ENCODE results near the gene PROM1.

DNA sequence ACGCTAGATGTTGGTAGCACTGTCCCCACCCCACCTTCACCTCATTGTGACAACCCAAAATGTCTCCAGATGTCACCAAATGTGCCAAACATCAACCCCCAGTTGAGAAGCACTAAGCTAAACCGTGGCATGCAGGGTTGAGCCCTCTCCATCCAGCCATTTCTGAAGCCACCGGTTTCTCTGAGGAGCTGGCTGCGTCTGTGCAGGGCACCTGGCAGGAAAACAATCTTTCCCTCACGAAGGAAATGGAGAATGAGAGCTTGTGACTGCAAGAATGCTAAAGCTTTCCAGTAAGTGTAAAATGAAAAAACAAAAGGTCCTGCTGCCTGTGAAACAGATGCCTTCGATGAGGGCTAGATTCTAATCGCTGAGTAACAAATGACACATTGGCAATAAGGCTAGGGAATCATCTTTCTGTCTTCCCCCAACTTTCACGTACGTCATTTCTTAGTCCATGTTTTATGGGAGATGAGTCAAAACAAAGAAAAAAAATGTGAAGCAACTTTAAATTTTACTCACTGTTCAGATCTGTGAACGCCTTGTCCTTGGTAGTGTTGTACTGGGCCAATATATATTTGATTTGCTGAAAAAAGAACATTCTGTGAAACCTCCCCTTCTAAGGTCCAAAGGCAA, 59.9 kb downstream of the PROM1 start:
- TF ChIP-seq CTCF (conservative IDR thresholded peaks at IDR 0.05; ENCODE audit: low read depth, low read length) (no peak), MXI1 (IDR thresholded peaks at IDR 0.05; ENCODE audit: borderline replicate concordance, low read depth, low read length) (no peak), CHD1 (IDR thresholded peaks at IDR 0.05; ENCODE audit: low read depth, low read length) (no peak), POLR2A (IDR thresholded peaks at IDR 0.05; ENCODE audit: low read depth, low read length) (no peak), MAFK (IDR thresholded peaks at IDR 0.05; ENCODE audit: low read depth, low read length) (no peak), NFE2L2 (IDR thresholded peaks at IDR 0.05; ENCODE audit: low read depth, low read length) (no peak), MAZ (IDR thresholded peaks at IDR 0.05; ENCODE audit: borderline replicate concordance, low read depth, low read length) (no peak)
